Panc1 (cell line): Measurements from ENCODE around the gene EYA2. TPM values are rescaled to one million over a fixed set of nuclear protein-coding genes. Genes with fewer than 3 reads are reported as not detected.

Experiments used
- ATAC-seq: fragments of 200-7000 bp; cut with Tn5 transposase; 2 replicates; pipeline ENCODE4 v1.9.1; 2020; ENCODE audit warnings: mild to moderate bottlenecking, moderate library complexity
- BruUV-seq: library from RNA; stranded (reverse); fragments of 400-500 nt; replicated peaks from 2 replicates; lab custom pipeline; 2021; lab: Mats Ljungman, UMichigan
- CTCF ChIA-PET: fragments of 300-600 bp; sonication (Branson Sonifier 250); formaldehyde crosslinking; loops from one replicate; lab custom pipeline; 2022; ENCODE audit warnings: antibody characterized with exemption; lab: Charles Lee
- POLR2A ChIA-PET: fragments of 300-600 bp; sonication (Branson Sonifier 250); formaldehyde crosslinking; loops from one replicate; lab custom pipeline; 2022; ENCODE audit warnings: antibody characterized with exemption; lab: Charles Lee
- DNase-seq: peaks from one replicate; pipeline ENCODE4 v3.0.0-alpha.2; 2010; ENCODE audit warnings: low read depth, low spot score
- H3K27ac ChIP-seq: 2 replicates; pipeline ENCODE4 v1.5.1; 2011; ENCODE audit warnings: mild to moderate bottlenecking, low read length, inconsistent platforms
- H3K27me3 ChIP-seq: fragments of 200-500 bp; sonication (Bioruptor generic); 2 replicates; pipeline ENCODE4 v1.6.0; 2014; ENCODE audit warnings: low read length, inconsistent platforms; ENCODE audit not compliant: control insufficient read depth, insufficient read depth
- H3K36me3 ChIP-seq: fragments of 200-500 bp; sonication (Bioruptor generic); 2 replicates; pipeline ENCODE4 v1.5.1; 2014; ENCODE audit warnings: inconsistent platforms, mild to moderate bottlenecking, low read length, moderate library complexity; ENCODE audit not compliant: control insufficient read depth, insufficient read depth
- H3K4me1 ChIP-seq: 2 replicates; pipeline ENCODE4 v1.5.1; 2011; ENCODE audit warnings: inconsistent platforms, mild to moderate bottlenecking, low read length, moderate library complexity; ENCODE audit not compliant: control insufficient read depth, insufficient read depth
- H3K4me3 ChIP-seq, 2 experiments: 2 replicates each; pipeline ENCODE4 v1.5.1; 2011 to 2012; ENCODE audit warnings: low read depth in 2 of 2, low read length in 2 of 2, mild to moderate bottlenecking in 2 of 2, inconsistent platforms in 1 of 2, moderate library complexity in 1 of 2
- H3K9me3 ChIP-seq: fragments of 200-500 bp; sonication (Bioruptor generic); 2 replicates; pipeline ENCODE4 v1.5.1; 2014; ENCODE audit warnings: low read depth, mild to moderate bottlenecking, inconsistent platforms, low read length, moderate library complexity; ENCODE audit not compliant: control insufficient read depth, insufficient read depth
- CTCF ChIP-seq: fragments of 450-650 bp; IDR thresholded peaks from 2 replicates; pipeline ENCODE4 v1.5.1; 2017; ENCODE audit warnings: mild to moderate bottlenecking
- POLR2AphosphoS5 ChIP-seq: IDR thresholded peaks from 2 replicates; pipeline ENCODE4 v1.6.1; 2012; ENCODE audit warnings: mild to moderate bottlenecking, low read depth, low read length, moderate library complexity
- SIN3A ChIP-seq: IDR thresholded peaks from 2 replicates; pipeline ENCODE4 v1.6.1; 2012; ENCODE audit warnings: low read depth, mild to moderate bottlenecking, low read length, moderate library complexity, borderline replicate concordance; ENCODE audit not compliant: insufficient read depth
- TCF7L2 ChIP-seq: IDR thresholded peaks from 2 replicates; pipeline ENCODE4 v1.6.1; 2011; ENCODE audit warnings: mild to moderate bottlenecking, low read depth, low read length, inconsistent platforms
- in situ Hi-C: cut with HindIII; loops from 2 replicates; pipeline ENCODE4 v1.10.0; 2016; ENCODE audit warnings: low sequenced_read_pairs, low pct_unique_long_range_greater_than_20kb
- intact Hi-C: fragments of 100-400 bp; cut with micrococcal nuclease; formaldehyde crosslinking; loops from one replicate; pipeline ENCODE4 v1.10.0; 2022; ENCODE audit not compliant: unreplicated experiment
- total RNA-seq: library from RNA; stranded (reverse); gene quantifications from one replicate; pipeline ENCODE4 v1.2.1, GENCODE V29; 2021; ENCODE audit not compliant: unreplicated experiment
- TF ChIP-seq, protein P1 (sequence below), 2 experiments: IDR thresholded peaks; 2 replicates each; pipeline ENCODE4 v1.6.1; 2011 to 2012; ENCODE audit warnings: low read depth in 2 of 2, control low read depth in 1 of 2, low read length in 1 of 2, mild to moderate bottlenecking in 1 of 2, moderate library complexity in 1 of 2; ENCODE audit not compliant: insufficient read depth in 1 of 2

The EYA2 gene
- total RNA-seq, 1 experiment from 2014 or later, result 1.9 TPM

DNA sequence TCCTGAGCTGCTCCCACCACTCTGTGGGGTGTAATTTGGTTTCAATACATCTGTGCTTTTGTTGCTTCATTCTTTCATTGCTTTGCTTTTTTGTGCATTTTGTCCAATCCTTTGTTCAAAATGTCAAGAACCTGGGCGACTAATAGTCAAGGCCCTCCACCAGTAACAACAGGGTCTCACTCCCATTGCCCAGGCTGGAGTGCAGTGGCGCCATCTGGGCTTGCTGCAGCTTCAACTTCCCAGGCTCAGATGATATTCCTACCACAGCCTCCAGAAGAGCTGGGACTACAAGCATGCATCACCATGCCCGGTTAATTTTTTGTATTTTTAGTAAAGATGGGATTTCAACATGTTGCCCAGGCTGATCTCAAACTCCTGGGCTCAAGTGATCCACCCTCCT is 169.2 kb downstream of the EYA2 start:
- POLR2A ChIA-PET, result no interaction called here
- DNase-seq (no peak), ATAC-seq (no peak)
- H3K36me3 ChIP-seq, result no peaks in the 10 kb centered on the region
- no peaks in the 10 kb centered on the region for H3K4me1 ChIP-seq
- H3K4me3 ChIP-seq, result no peak overlapping the region
- no peak overlapping the region for H3K27ac ChIP-seq
- TF ChIP-seq SIN3A, result no peak
- TF ChIP-seq POLR2AphosphoS5, result no peak
- TF ChIP-seq, protein P1, sequence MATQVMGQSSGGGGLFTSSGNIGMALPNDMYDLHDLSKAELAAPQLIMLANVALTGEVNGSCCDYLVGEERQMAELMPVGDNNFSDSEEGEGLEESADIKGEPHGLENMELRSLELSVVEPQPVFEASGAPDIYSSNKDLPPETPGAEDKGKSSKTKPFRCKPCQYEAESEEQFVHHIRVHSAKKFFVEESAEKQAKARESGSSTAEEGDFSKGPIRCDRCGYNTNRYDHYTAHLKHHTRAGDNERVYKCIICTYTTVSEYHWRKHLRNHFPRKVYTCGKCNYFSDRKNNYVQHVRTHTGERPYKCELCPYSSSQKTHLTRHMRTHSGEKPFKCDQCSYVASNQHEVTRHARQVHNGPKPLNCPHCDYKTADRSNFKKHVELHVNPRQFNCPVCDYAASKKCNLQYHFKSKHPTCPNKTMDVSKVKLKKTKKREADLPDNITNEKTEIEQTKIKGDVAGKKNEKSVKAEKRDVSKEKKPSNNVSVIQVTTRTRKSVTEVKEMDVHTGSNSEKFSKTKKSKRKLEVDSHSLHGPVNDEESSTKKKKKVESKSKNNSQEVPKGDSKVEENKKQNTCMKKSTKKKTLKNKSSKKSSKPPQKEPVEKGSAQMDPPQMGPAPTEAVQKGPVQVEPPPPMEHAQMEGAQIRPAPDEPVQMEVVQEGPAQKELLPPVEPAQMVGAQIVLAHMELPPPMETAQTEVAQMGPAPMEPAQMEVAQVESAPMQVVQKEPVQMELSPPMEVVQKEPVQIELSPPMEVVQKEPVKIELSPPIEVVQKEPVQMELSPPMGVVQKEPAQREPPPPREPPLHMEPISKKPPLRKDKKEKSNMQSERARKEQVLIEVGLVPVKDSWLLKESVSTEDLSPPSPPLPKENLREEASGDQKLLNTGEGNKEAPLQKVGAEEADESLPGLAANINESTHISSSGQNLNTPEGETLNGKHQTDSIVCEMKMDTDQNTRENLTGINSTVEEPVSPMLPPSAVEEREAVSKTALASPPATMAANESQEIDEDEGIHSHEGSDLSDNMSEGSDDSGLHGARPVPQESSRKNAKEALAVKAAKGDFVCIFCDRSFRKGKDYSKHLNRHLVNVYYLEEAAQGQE (IDR thresholded peaks at IDR 0.05; ENCODE audit: insufficient read depth in 1 of 2, low read depth in 2 of 2, low read length in 1 of 2), result no peak
- no peak for TF ChIP-seq TCF7L2
- TF ChIP-seq CTCF, result no peak
- H3K27me3 ChIP-seq, result no peaks in the 10 kb centered on the region
- peaks cover 9% of the 10 kb centered on the region; the same call in 1 of the 2 replicates for H3K9me3 ChIP-seq
- in situ Hi-C loops (no loop called here), intact Hi-C loops (no loop called here)
- CTCF ChIA-PET, result no interaction called here
- no TSS peak for BruUV-seq

GRCh38 chr20:47066484-47067270 is 172.0 kb downstream of the EYA2 start:
- in situ Hi-C loops (no loop called here), intact Hi-C loops (no loop called here)
- no peak for DNase-seq
- Histone ChIP-seq H3K27ac (no peak overlapping the region), H3K27me3 (no peaks in the 10 kb centered on the region), H3K36me3 (no peaks in the 10 kb centered on the region), H3K9me3 (peaks cover 9% of the 10 kb centered on the region; the same call in 1 of the 2 replicates), H3K4me3 (no peak overlapping the region), H3K4me1 (no peaks in the 10 kb centered on the region)
- ATAC-seq, result no peak
- TF ChIP-seq CTCF, result no peak
- no peak for TF ChIP-seq SIN3A
- TF ChIP-seq POLR2AphosphoS5, result no peak
- BruUV-seq, result no TSS peak
- CTCF ChIA-PET, result no interaction called here
- POLR2A ChIA-PET, result no interaction called here
